Measurements from ENCODE around the gene VTI1A. TPM values are rescaled to one million over a fixed set of nuclear protein-coding genes. Genes with fewer than 3 reads are reported as not detected.

VTI1A gene
- total and polyA plus RNA-seq, 2 of the 13 experiments (the other 11 are each of a cell fraction or from before 2014, with no cell fraction given), result 11.7 to 32.7 TPM

GRCh38 chr10:112739592-112740353, 292.8 kb downstream of the VTI1A start (continued):
- TF ChIP-seq ATF2 (CRISPR knock-in tag; IDR thresholded peaks at IDR 0.05) (peak; percentile 77; the same call in 1 of the 2 replicates), ZBTB14 (CRISPR knock-in tag; IDR thresholded peaks at IDR 0.05) (no peak), ZNF143 (CRISPR knock-in tag; IDR thresholded peaks at IDR 0.05) (no peak), ZNF510 (CRISPR knock-in tag; IDR thresholded peaks at IDR 0.05; ENCODE audit: low read depth) (no peak), GABPB1 (CRISPR knock-in tag; IDR thresholded peaks at IDR 0.05) (peak; percentile 17; the same call in 1 of the 2 replicates), ZNF275 (CRISPR knock-in tag; IDR thresholded peaks at IDR 0.05; ENCODE audit: borderline replicate concordance) (0 out of 2 replicates have a peak, but pooled peaks have one; percentile 36), ZNF839 (CRISPR knock-in tag; IDR thresholded peaks at IDR 0.05; ENCODE audit: borderline replicate concordance) (no peak), SNAPC4 (CRISPR knock-in tag; IDR thresholded peaks at IDR 0.05) (no peak)

Measured in HepG2 (cell line).